ENCODE results near the gene PRR16.
"Not testable (repeated sequence)": the region's sequence is repeated elsewhere in the genome, so short reads cannot be mapped to it uniquely, and the experiment has no call there.

The PRR16 gene

GRCh38 chr5:120463991-120464626 lies at the start of gene PRR16:
PRR16 (plus strand) TSS chr5:120464300.
- TF ChIP-seq CTCF (IDR thresholded peaks at IDR 0.05; ENCODE audit: insufficient read depth, low read length, poor library complexity, severe bottlenecking), result no peak
- Histone ChIP-seq H3K36me3 (ENCODE audit: control insufficient read depth, insufficient read depth, low read length) (no peaks in the 10 kb centered on the region), H3K4me3 (replicated peaks; ENCODE audit: low read depth, low read length) (peak within 1 kb of the TSS; percentile 48), H3K27me3 (replicated peaks; ENCODE audit: control insufficient read depth, insufficient read depth, low read length) (no peaks in the 10 kb centered on the region; the same call in 1 of the 2 replicates)
- DNase-seq (ENCODE audit: extremely low read depth, insufficient read length), result peak; percentile 49

GRCh38 chr5:120415985-120416384 lies 48.1 kb upstream of the PRR16 start:
- no peak for TF ChIP-seq CTCF (IDR thresholded peaks at IDR 0.05; ENCODE audit: insufficient read depth, low read length, poor library complexity, severe bottlenecking)

GRCh38 chr5:120419127-120419526 lies 45.0 kb upstream of the PRR16 start:
- no peak for TF ChIP-seq CTCF (IDR thresholded peaks at IDR 0.05; ENCODE audit: insufficient read depth, low read length, poor library complexity, severe bottlenecking)
- Histone ChIP-seq H3K36me3 (ENCODE audit: control insufficient read depth, insufficient read depth, low read length) (no peaks in the 10 kb centered on the region), H3K4me3 (replicated peaks; ENCODE audit: low read depth, low read length) (no peak overlapping the region), H3K27me3 (replicated peaks; ENCODE audit: control insufficient read depth, insufficient read depth, low read length) (no peaks in the 10 kb centered on the region)
- DNase-seq (ENCODE audit: extremely low read depth, insufficient read length), result no peak

More at GRCh38 chr5:120415985-120416384, 48.1 kb upstream of the PRR16 start:
- no peaks in the 10 kb centered on the region for H3K27me3 ChIP-seq (replicated peaks; ENCODE audit: control insufficient read depth, insufficient read depth, low read length)
- no peaks in the 10 kb centered on the region for H3K36me3 ChIP-seq (ENCODE audit: control insufficient read depth, insufficient read depth, low read length)
- H3K4me3 ChIP-seq (replicated peaks; ENCODE audit: low read depth, low read length), result no peak overlapping the region
- DNase-seq (ENCODE audit: extremely low read depth, insufficient read length), result no peak

GRCh38 chr5:120426633-120427275 lies 37.3 kb upstream of the PRR16 start:
- DNase-seq (ENCODE audit: extremely low read depth, insufficient read length); H3K27me3 ChIP-seq (replicated peaks; ENCODE audit: control insufficient read depth, insufficient read depth, low read length); H3K36me3 ChIP-seq (ENCODE audit: control insufficient read depth, insufficient read depth, low read length); H3K4me3 ChIP-seq (replicated peaks; ENCODE audit: low read depth, low read length): not testable (repeated sequence)

GRCh38 chr5:120430572-120430971 lies 33.5 kb upstream of the PRR16 start:
- TF ChIP-seq CTCF (IDR thresholded peaks at IDR 0.05; ENCODE audit: insufficient read depth, low read length, poor library complexity, severe bottlenecking), result no peak
- Histone ChIP-seq H3K4me3 (replicated peaks; ENCODE audit: low read depth, low read length) (no peak overlapping the region), H3K27me3 (replicated peaks; ENCODE audit: control insufficient read depth, insufficient read depth, low read length) (no peaks in the 10 kb centered on the region), H3K36me3 (ENCODE audit: control insufficient read depth, insufficient read depth, low read length) (no peaks in the 10 kb centered on the region)
- DNase-seq (ENCODE audit: extremely low read depth, insufficient read length), result no peak

- no peaks in the 10 kb centered on the region for H3K36me3 ChIP-seq (ENCODE audit: control insufficient read depth, insufficient read depth, low read length)
- H3K4me3 ChIP-seq (replicated peaks; ENCODE audit: low read depth, low read length), result no peak overlapping the region
- DNase-seq (ENCODE audit: extremely low read depth, insufficient read length), result no peak
- H3K27me3 ChIP-seq (replicated peaks; ENCODE audit: control insufficient read depth, insufficient read depth, low read length), result no peaks in the 10 kb centered on the region
- no peak for TF ChIP-seq CTCF (IDR thresholded peaks at IDR 0.05; ENCODE audit: insufficient read depth, low read length, poor library complexity, severe bottlenecking)
Measured at GRCh38 chr5:120432861-120433260, 31.2 kb upstream of the PRR16 start.
